HepG2 (cell line): ENCODE results near the gene EYA3. TPM values are rescaled to one million over a fixed set of nuclear protein-coding genes. Genes with fewer than 3 reads are reported as not detected.

Experiments
- ASH2L ChIP-seq: fragments of 300-600, 200-600 bp; sonication (generic); IDR thresholded peaks from 2 replicates; pipeline ENCODE4 v1.7.0; 2017; ENCODE audit warnings: low read depth, mild to moderate bottlenecking, moderate library complexity, mixed read lengths, low read length; ENCODE audit not compliant: insufficient read length
- CEBPG ChIP-seq: IDR thresholded peaks from 2 replicates; pipeline ENCODE4 v1.6.1; 2016
- JUN ChIP-seq: sonication (generic); formaldehyde crosslinking; IDR thresholded peaks from 2 replicates; pipeline ENCODE4 v1.4.0; 2020; ENCODE audit warnings: mild to moderate bottlenecking, missing genetic modification reagents
- MXD4 ChIP-seq: IDR thresholded peaks from 2 replicates; pipeline ENCODE4 v1.6.1; 2016; ENCODE audit warnings: mild to moderate bottlenecking, missing biosample characterization, missing genetic modification reagents
- NONO ChIP-seq, 2 experiments: fragments of 450-650 bp in 1 of 2; sonication (generic) in 1 of 2; formaldehyde crosslinking in 1 of 2; IDR thresholded peaks in 1 of 2; conservative IDR thresholded peaks in 1 of 2; 2 replicates each; pipeline versions ENCODE4 v1.6.1 to v1.8.0; 2017 to 2022; ENCODE audit warnings: mild to moderate bottlenecking in 1 of 2, missing genetic modification reagents in 1 of 2, moderate library complexity in 1 of 2
- PCBP2 ChIP-seq: fragments of 200-400 bp; formaldehyde crosslinking; optimal IDR thresholded peaks from 2 replicates; pipeline ENCODE3; 2018; ENCODE audit warnings: low read length, low read depth; ENCODE audit not compliant: poor library complexity, severe bottlenecking
- RFXANK ChIP-seq: IDR thresholded peaks from 2 replicates; pipeline ENCODE4 v1.6.1; 2016
- SMAD3 ChIP-seq: sonication (generic); formaldehyde crosslinking; IDR thresholded peaks from 2 replicates; pipeline ENCODE4 v1.4.0; 2020; ENCODE audit warnings: missing genetic modification reagents
- TBP ChIP-seq: sonication (generic); formaldehyde crosslinking; IDR thresholded peaks from 2 replicates; pipeline ENCODE4 v1.5.0; 2020; ENCODE audit warnings: missing genetic modification reagents
- ZNF598 ChIP-seq: sonication (generic); formaldehyde crosslinking; IDR thresholded peaks from 2 replicates; pipeline ENCODE4 v1.5.1; 2020; ENCODE audit warnings: mild to moderate bottlenecking, missing genetic modification reagents, borderline replicate concordance
- ZNF605 ChIP-seq: sonication (generic); formaldehyde crosslinking; IDR thresholded peaks from 2 replicates; pipeline ENCODE4 v1.8.0; 2022; ENCODE audit warnings: mild to moderate bottlenecking, missing genetic modification reagents
- ZNF615 ChIP-seq: sonication (generic); formaldehyde crosslinking; IDR thresholded peaks from 2 replicates; pipeline ENCODE4 v1.5.0; 2020; ENCODE audit warnings: mild to moderate bottlenecking, missing genetic modification reagents, borderline replicate concordance
- ZNF616 ChIP-seq: sonication (generic); formaldehyde crosslinking; IDR thresholded peaks from 2 replicates; pipeline ENCODE4 v1.5.0; 2020; ENCODE audit warnings: low read depth, mild to moderate bottlenecking, missing genetic modification reagents
- polyA plus RNA-seq, 8 experiments: library from polyadenylated mRNA; depleted of rRNA in 3 of 8; stranded (reverse) in 7 of 8; unstranded in 1 of 8; fragments of >200 nt; fragmentation: Illumina TruSeq in 4 of 8; extraction: Trizol in 4 of 8; gene quantifications; 2 replicates each; pipeline versions ENCODE4 v1.2.1 to v1.2.3, GENCODE V29; 2011 to 2016; ENCODE audit warnings: low read depth in 4 of 8, missing spikeins in 1 of 8, mixed read lengths in 1 of 8; ENCODE audit not compliant: insufficient read depth in 1 of 8
- total RNA-seq, 5 experiments: library from RNA; depleted of rRNA; stranded (reverse); fragments of >200 nt; fragmentation: Illumina TruSeq; extraction: Trizol; gene quantifications; 2 replicates each; pipeline ENCODE4 v1.2.3, GENCODE V29; 2016; ENCODE audit warnings: low read depth in 1 of 5
- TF ChIP-seq, protein P1 (sequence below): sonication (generic); formaldehyde crosslinking; IDR thresholded peaks from 2 replicates; pipeline ENCODE4 v1.4.0; 2020; ENCODE audit warnings: mild to moderate bottlenecking, missing genetic modification reagents
- TF ChIP-seq, protein P2 (sequence below): IDR thresholded peaks from 2 replicates; pipeline ENCODE4 v1.6.1; 2016; ENCODE audit warnings: missing compliant biosample characterization, missing genetic modification reagents, borderline replicate concordance
- TF ChIP-seq, protein P3 (sequence below): sonication (generic); formaldehyde crosslinking; IDR thresholded peaks from 2 replicates; pipeline ENCODE4 v1.5.0; 2020; ENCODE audit warnings: mild to moderate bottlenecking, missing genetic modification reagents, moderate library complexity
- TF ChIP-seq, protein P4 (sequence below): sonication (generic); formaldehyde crosslinking; IDR thresholded peaks from 2 replicates; pipeline ENCODE4 v1.4.0; 2020; ENCODE audit warnings: low read depth, mild to moderate bottlenecking, missing genetic modification reagents
- TF ChIP-seq, protein P5 (sequence below): sonication (generic); formaldehyde crosslinking; IDR thresholded peaks from 2 replicates; pipeline ENCODE4 v1.4.0; 2020; ENCODE audit warnings: missing genetic modification reagents
- TF ChIP-seq, protein P6 (sequence below): sonication (generic); formaldehyde crosslinking; conservative IDR thresholded peaks from 2 replicates; pipeline ENCODE4 v1.8.0; 2022; ENCODE audit warnings: mild to moderate bottlenecking, moderate library complexity, missing genetic modification reagents
- TF ChIP-seq, protein P7 (sequence below): sonication (generic); formaldehyde crosslinking; IDR thresholded peaks from 2 replicates; pipeline ENCODE4 v1.4.0; 2020; ENCODE audit warnings: mild to moderate bottlenecking, low read depth, missing genetic modification reagents

The EYA3 gene
- total and polyA plus RNA-seq, 2 of the 13 experiments (the other 11 are each of a cell fraction or from before 2014, with no cell fraction given) = 13.9 to 19.7 TPM

DNA sequence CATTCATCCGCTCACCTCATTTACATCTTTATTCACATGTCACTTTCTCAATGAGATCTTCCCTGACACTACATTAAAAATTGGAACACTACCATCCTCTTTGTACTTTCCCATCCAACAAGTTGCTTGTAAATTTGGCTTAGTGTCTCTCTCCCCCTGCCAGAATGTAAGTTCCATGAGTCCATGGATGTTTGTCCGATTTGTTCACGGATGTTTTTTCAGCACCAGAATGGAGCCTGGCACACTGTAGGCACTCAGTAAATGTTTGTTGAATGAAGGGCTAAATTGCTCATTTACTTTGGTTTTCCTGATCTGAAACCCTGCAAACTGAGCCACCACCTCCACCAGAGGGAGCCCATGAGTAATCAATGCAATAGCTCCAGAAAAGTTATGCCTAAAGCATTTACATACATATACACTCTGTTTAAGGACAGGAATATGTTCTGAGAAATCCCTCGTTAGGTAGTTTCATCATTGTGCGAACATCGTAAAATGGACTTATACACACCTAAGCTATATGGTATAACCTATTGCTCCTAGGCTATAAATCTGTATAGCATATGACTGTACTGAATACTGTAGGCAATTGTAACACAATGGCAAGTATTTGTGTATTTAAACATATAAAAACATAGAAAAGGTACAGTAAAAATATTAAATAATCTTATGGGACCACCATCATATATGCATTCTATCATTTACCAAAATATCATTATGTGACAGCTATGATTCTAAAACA is 2.8 kb upstream of the EYA3 start (continued):
- no peak for TF ChIP-seq ZNF616 (CRISPR knock-in tag)
- TF ChIP-seq TBP (CRISPR knock-in tag) = no peak
- TF ChIP-seq PCBP2 = no peak
- TF ChIP-seq, protein P1, sequence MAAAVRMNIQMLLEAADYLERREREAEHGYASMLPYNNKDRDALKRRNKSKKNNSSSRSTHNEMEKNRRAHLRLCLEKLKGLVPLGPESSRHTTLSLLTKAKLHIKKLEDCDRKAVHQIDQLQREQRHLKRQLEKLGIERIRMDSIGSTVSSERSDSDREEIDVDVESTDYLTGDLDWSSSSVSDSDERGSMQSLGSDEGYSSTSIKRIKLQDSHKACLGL (CRISPR knock-in tag) = no peak
- TF ChIP-seq ZNF598 (CRISPR knock-in tag) = no peak
- TF ChIP-seq, protein P2, sequence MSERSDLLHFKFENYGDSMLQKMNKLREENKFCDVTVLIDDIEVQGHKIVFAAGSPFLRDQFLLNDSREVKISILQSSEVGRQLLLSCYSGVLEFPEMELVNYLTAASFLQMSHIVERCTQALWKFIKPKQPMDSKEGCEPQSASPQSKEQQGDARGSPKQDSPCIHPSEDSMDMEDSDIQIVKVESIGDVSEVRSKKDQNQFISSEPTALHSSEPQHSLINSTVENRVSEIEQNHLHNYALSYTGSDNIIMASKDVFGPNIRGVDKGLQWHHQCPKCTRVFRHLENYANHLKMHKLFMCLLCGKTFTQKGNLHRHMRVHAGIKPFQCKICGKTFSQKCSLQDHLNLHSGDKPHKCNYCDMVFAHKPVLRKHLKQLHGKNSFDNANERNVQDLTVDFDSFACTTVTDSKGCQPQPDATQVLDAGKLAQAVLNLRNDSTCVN (CRISPR knock-in tag) = 0 out of 2 replicates have a peak, but pooled peaks have one; percentile 22
- no peak for TF ChIP-seq ZNF605 (CRISPR knock-in tag)
- peak; percentile 40 for TF ChIP-seq ASH2L
- peak; percentile 35; the same call in 1 of the 2 replicates for TF ChIP-seq CEBPG (CRISPR knock-in tag)
- no peak for TF ChIP-seq MXD4
- TF ChIP-seq, protein P3, sequence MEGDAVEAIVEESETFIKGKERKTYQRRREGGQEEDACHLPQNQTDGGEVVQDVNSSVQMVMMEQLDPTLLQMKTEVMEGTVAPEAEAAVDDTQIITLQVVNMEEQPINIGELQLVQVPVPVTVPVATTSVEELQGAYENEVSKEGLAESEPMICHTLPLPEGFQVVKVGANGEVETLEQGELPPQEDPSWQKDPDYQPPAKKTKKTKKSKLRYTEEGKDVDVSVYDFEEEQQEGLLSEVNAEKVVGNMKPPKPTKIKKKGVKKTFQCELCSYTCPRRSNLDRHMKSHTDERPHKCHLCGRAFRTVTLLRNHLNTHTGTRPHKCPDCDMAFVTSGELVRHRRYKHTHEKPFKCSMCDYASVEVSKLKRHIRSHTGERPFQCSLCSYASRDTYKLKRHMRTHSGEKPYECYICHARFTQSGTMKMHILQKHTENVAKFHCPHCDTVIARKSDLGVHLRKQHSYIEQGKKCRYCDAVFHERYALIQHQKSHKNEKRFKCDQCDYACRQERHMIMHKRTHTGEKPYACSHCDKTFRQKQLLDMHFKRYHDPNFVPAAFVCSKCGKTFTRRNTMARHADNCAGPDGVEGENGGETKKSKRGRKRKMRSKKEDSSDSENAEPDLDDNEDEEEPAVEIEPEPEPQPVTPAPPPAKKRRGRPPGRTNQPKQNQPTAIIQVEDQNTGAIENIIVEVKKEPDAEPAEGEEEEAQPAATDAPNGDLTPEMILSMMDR = peak; percentile 88
- TF ChIP-seq, protein P4, sequence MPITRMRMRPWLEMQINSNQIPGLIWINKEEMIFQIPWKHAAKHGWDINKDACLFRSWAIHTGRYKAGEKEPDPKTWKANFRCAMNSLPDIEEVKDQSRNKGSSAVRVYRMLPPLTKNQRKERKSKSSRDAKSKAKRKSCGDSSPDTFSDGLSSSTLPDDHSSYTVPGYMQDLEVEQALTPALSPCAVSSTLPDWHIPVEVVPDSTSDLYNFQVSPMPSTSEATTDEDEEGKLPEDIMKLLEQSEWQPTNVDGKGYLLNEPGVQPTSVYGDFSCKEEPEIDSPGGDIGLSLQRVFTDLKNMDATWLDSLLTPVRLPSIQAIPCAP (CRISPR knock-in tag) = no peak
- no peak for TF ChIP-seq JUN
- TF ChIP-seq, protein P5, sequence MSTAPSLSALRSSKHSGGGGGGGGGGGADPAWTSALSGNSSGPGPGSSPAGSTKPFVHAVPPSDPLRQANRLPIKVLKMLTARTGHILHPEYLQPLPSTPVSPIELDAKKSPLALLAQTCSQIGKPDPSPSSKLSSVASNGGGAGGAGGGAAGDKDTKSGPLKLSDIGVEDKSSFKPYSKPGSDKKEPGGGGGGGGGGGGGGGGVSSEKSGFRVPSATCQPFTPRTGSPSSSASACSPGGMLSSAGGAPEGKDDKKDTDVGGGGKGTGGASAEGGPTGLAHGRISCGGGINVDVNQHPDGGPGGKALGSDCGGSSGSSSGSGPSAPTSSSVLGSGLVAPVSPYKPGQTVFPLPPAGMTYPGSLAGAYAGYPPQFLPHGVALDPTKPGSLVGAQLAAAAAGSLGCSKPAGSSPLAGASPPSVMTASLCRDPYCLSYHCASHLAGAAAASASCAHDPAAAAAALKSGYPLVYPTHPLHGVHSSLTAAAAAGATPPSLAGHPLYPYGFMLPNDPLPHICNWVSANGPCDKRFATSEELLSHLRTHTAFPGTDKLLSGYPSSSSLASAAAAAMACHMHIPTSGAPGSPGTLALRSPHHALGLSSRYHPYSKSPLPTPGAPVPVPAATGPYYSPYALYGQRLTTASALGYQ (CRISPR knock-in tag) = no peak
- TF ChIP-seq, protein P6, sequence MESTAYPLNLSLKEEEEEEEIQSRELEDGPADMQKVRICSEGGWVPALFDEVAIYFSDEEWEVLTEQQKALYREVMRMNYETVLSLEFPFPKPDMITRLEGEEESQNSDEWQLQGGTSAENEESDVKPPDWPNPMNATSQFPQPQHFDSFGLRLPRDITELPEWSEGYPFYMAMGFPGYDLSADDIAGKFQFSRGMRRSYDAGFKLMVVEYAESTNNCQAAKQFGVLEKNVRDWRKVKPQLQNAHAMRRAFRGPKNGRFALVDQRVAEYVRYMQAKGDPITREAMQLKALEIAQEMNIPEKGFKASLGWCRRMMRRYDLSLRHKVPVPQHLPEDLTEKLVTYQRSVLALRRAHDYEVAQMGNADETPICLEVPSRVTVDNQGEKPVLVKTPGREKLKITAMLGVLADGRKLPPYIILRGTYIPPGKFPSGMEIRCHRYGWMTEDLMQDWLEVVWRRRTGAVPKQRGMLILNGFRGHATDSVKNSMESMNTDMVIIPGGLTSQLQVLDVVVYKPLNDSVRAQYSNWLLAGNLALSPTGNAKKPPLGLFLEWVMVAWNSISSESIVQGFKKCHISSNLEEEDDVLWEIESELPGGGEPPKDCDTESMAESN (CRISPR knock-in tag) = 0 out of 2 replicates have a peak, but pooled peaks have one; percentile 21
- TF ChIP-seq NONO (IDR thresholded peaks at IDR 0.05) = no peak
- no peak for TF ChIP-seq NONO (CRISPR knock-in tag; conservative IDR thresholded peaks at IDR 0.05)
- no peak for TF ChIP-seq RFXANK (CRISPR knock-in tag)
- TF ChIP-seq, protein P7, sequence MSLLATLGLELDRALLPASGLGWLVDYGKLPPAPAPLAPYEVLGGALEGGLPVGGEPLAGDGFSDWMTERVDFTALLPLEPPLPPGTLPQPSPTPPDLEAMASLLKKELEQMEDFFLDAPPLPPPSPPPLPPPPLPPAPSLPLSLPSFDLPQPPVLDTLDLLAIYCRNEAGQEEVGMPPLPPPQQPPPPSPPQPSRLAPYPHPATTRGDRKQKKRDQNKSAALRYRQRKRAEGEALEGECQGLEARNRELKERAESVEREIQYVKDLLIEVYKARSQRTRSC (CRISPR knock-in tag) = no peak
- no peak for TF ChIP-seq SMAD3
- TF ChIP-seq ZNF615 (CRISPR knock-in tag) = no peak
